Sigmoid colon (tissue), 7 donors: ENCODE measurements around the gene KEL. TPM values are rescaled to one million over a fixed set of nuclear protein-coding genes. Genes with fewer than 3 reads are reported as not detected.

Source experiments
- DNase-seq: peaks from one replicate; pipeline ENCODE4 v3.0.0-alpha.2; 2019
- H3K27ac ChIP-seq, 4 donors: fragments of 200-600 bp; sonication (generic); one replicate each; pipeline ENCODE4 v1.5.1; 2016 to 2019; ENCODE audit warnings: mild to moderate bottlenecking in 1 of 4
- H3K27me3 ChIP-seq, 3 donors: fragments of 200-600 bp; sonication (generic); one replicate each; pipeline ENCODE4 v1.5.1; 2019; ENCODE audit warnings: mild to moderate bottlenecking in 1 of 3
- H3K36me3 ChIP-seq, 4 donors: fragments of 200-600 bp; sonication (generic); one replicate each; pipeline ENCODE4 v1.5.1; 2016 to 2019
- H3K4me1 ChIP-seq, 4 donors: fragments of 200-600 bp; sonication (generic); one replicate each; pipeline ENCODE4 v1.5.1; 2017 to 2019
- H3K4me3 ChIP-seq, 4 donors: fragments of 200-600 bp; sonication (generic); one replicate each; pipeline ENCODE4 v1.5.1; 2017 to 2019; ENCODE audit warnings: mild to moderate bottlenecking in 2 of 4, moderate library complexity in 1 of 4
- H3K9me3 ChIP-seq, 4 donors: fragments of 200-600 bp in 3 of 4; sonication (generic) in 3 of 4; one replicate each; pipeline versions ENCODE4 v1.5.1 to v1.6.1; 2013 to 2019
- CTCF ChIP-seq, 4 experiments: fragments of 450-650 bp in 3 of 4; fragments of 200-600 bp in 1 of 4; IDR thresholded peaks; one replicate each; pipeline ENCODE4 v1.5.1; 2016 to 2019; ENCODE audit warnings: antibody characterized with exemption in 4 of 4, mild to moderate bottlenecking in 3 of 4, moderate library complexity in 2 of 4
- EP300 ChIP-seq, 4 donors: sonication (generic); formaldehyde crosslinking; IDR thresholded peaks; one replicate each; pipeline ENCODE4 v1.6.1; 2017; ENCODE audit warnings: antibody characterized with exemption in 4 of 4
- POLR2A ChIP-seq, 2 donors: fragments of 450-650 bp; IDR thresholded peaks; one replicate each; pipeline ENCODE4 v1.6.1; 2016; ENCODE audit warnings: antibody characterized with exemption in 2 of 2, mild to moderate bottlenecking in 2 of 2, moderate library complexity in 2 of 2
- POLR2AphosphoS5 ChIP-seq, 4 donors: sonication (generic); formaldehyde crosslinking; IDR thresholded peaks; one replicate each; pipeline ENCODE4 v1.6.1; 2017; ENCODE audit warnings: antibody characterized with exemption in 4 of 4
- WGBS, 2 donors: extraction: QIAGEN DNeasy Blood & Tissue Kit; methylation state at CpG; one replicate each; pipeline ENCODE4 v1.1.7; 2013; 5-methylcytosine and 5-hydroxymethylcytosine counted together
- intact Hi-C: fragments of 100-400 bp; cut with DNase I; formaldehyde crosslinking; loops from one replicate; pipeline ENCODE4 v1.15.1; 2023
- polyA plus RNA-seq, 3 donors: library from polyadenylated mRNA; stranded (reverse); fragments of 200-250 nt; gene quantifications; one replicate each; pipeline ENCODE4 v1.2.3, GENCODE V29; 2013
- total RNA-seq, 4 donors: library from RNA; depleted of rRNA; stranded (reverse); fragments of >200 nt; gene quantifications; one replicate each; pipeline ENCODE4 v1.1.0, GENCODE V29; 2016
- donor health status: healthy with polysubstance abuse.
- donor health status: Bipolar disorder and iron deficiency.
- donor health status: healthy.

KEL gene
- total and polyA plus RNA-seq, 7 donors: 0.28 to 0.69 TPM; not detected in 5

- no peaks in the 10 kb centered on the region for H3K4me1 ChIP-seq
- no peaks in the 10 kb centered on the region for H3K27me3 ChIP-seq
- no peaks in the 10 kb centered on the region for H3K9me3 ChIP-seq
- TF ChIP-seq POLR2A (IDR thresholded peaks at IDR 0.05): no peak
- TF ChIP-seq CTCF (IDR thresholded peaks at IDR 0.05): no peak
- no peak for TF ChIP-seq EP300 (IDR thresholded peaks at IDR 0.05)
- TF ChIP-seq POLR2AphosphoS5 (IDR thresholded peaks at IDR 0.05): no peak
- 93 to 96% methylated on average over 4 of the region's 4 CpGs for WGBS, 2 donors
- no peaks in the 10 kb centered on the region for H3K36me3 ChIP-seq
- DNase-seq: no peak
- no peak overlapping the region for H3K27ac ChIP-seq
- no peak overlapping the region for H3K4me3 ChIP-seq
- intact Hi-C loops: no loop called here
Observed at GRCh38 chr7:142938611-142939010, 23.6 kb downstream of the KEL start.

- no peak overlapping the region for H3K27ac ChIP-seq
- no peak for DNase-seq
- no peaks in the 10 kb centered on the region for H3K9me3 ChIP-seq
- no peak overlapping the region for H3K4me3 ChIP-seq
- H3K36me3 ChIP-seq: no peaks in the 10 kb centered on the region
- 80 to 84% methylated on average over 12 of the region's 12 CpGs for WGBS, 2 donors
- intact Hi-C loops: no loop called here
- TF ChIP-seq CTCF (IDR thresholded peaks at IDR 0.05) (no peak), POLR2AphosphoS5 (IDR thresholded peaks at IDR 0.05) (no peak), POLR2A (IDR thresholded peaks at IDR 0.05) (no peak), EP300 (IDR thresholded peaks at IDR 0.05) (no peak)
- no peaks in the 10 kb centered on the region for H3K4me1 ChIP-seq
- H3K27me3 ChIP-seq: no peaks in the 10 kb centered on the region
Observed at GRCh38 chr7:142935941-142936565, 26.1 kb downstream of the KEL start.

GRCh38 chr7:142934056-142934455 lies 28.1 kb downstream of the KEL start:
- no peak for TF ChIP-seq POLR2A (IDR thresholded peaks at IDR 0.05)
- no peak overlapping the region for H3K4me3 ChIP-seq
- no peak for DNase-seq
- intact Hi-C loops: no loop called here
- H3K4me1 ChIP-seq: no peaks in the 10 kb centered on the region
- no peak overlapping the region for H3K27ac ChIP-seq
- no peaks in the 10 kb centered on the region for H3K36me3 ChIP-seq
- no peaks in the 10 kb centered on the region for H3K9me3 ChIP-seq
- H3K27me3 ChIP-seq: no peaks in the 10 kb centered on the region
- 78 to 85% methylated on average over 12 of the region's 12 CpGs for WGBS, 2 donors

- H3K4me3 ChIP-seq: no peak within 1 kb of the TSS
- no peaks in the 10 kb centered on the region for H3K27me3 ChIP-seq
- no peaks in the 10 kb centered on the region for H3K4me1 ChIP-seq
- H3K27ac ChIP-seq: no peak within 1 kb of the TSS
- 68 to 71% methylated on average over 4 of the region's 4 CpGs for WGBS, 2 donors
- TF ChIP-seq POLR2A (IDR thresholded peaks at IDR 0.05): no peak
- TF ChIP-seq CTCF (IDR thresholded peaks at IDR 0.05): no peak
- TF ChIP-seq POLR2AphosphoS5 (IDR thresholded peaks at IDR 0.05): no peak
- TF ChIP-seq EP300 (IDR thresholded peaks at IDR 0.05): no peak
- H3K36me3 ChIP-seq: no peaks in the 10 kb centered on the region
- DNase-seq: no peak
- H3K9me3 ChIP-seq: no peaks in the 10 kb centered on the region
- intact Hi-C loops: no loop called here
Observed at GRCh38 chr7:142933624-142934023, 28.5 kb downstream of the KEL start, which contains the start of gene TRPV5. Gene TRPV5 (minus strand): TSS chr7:142933746. CDS start chr7:142933459, 287 bp downstream.

GRCh38 chr7:142933092-142933475 lies 29.1 kb downstream of the KEL start:
- intact Hi-C loops: no loop called here
- DNase-seq: no peak
- no peak overlapping the region for H3K4me3 ChIP-seq
- H3K27ac ChIP-seq: no peak overlapping the region
- no peaks in the 10 kb centered on the region for H3K4me1 ChIP-seq
- 87 to 92% methylated on average over 7 of the region's 7 CpGs for WGBS, 2 donors
- no peaks in the 10 kb centered on the region for H3K36me3 ChIP-seq
- no peak for TF ChIP-seq CTCF (IDR thresholded peaks at IDR 0.05)
- TF ChIP-seq POLR2AphosphoS5 (IDR thresholded peaks at IDR 0.05): no peak
- TF ChIP-seq POLR2A (IDR thresholded peaks at IDR 0.05): no peak
- no peak for TF ChIP-seq EP300 (IDR thresholded peaks at IDR 0.05)
- H3K9me3 ChIP-seq: no peaks in the 10 kb centered on the region
- H3K27me3 ChIP-seq: no peaks in the 10 kb centered on the region
